Mesenchymal stem cell (in vitro differentiated cells and primary cell): ENCODE data around the gene SLC15A1.

Experiments
- DNase-seq: peaks from one replicate; pipeline ENCODE4 v3.0.0-alpha.2; 2013
- H2AFZ ChIP-seq: one replicate; pipeline ENCODE4 v1.6.1; 2013; ENCODE audit warnings: low read depth, mild to moderate bottlenecking, control low read depth, inconsistent platforms, low read length, moderate library complexity
- H2AK5ac ChIP-seq: 2 replicates; pipeline ENCODE4 v1.6.1; 2013; ENCODE audit warnings: low read length, moderate library complexity, mild to moderate bottlenecking, inconsistent platforms; ENCODE audit not compliant: severe bottlenecking
- H2BK120ac ChIP-seq: one replicate; pipeline ENCODE4 v1.6.1; 2013; ENCODE audit warnings: low read depth, mild to moderate bottlenecking, inconsistent platforms, low read length, moderate library complexity
- H2BK12ac ChIP-seq, 2 experiments: one replicate each; pipeline ENCODE4 v1.6.1; 2013; ENCODE audit warnings: inconsistent platforms in 2 of 2, low read length in 2 of 2, mild to moderate bottlenecking in 2 of 2, moderate library complexity in 2 of 2, control low read depth in 1 of 2
- H2BK15ac ChIP-seq: one replicate; pipeline ENCODE4 v1.6.1; 2013; ENCODE audit warnings: mild to moderate bottlenecking, low read depth, inconsistent platforms; ENCODE audit not compliant: poor library complexity, severe bottlenecking
- H2BK5ac ChIP-seq: 2 replicates; pipeline ENCODE4 v1.6.1; 2013; ENCODE audit warnings: low read depth, mild to moderate bottlenecking, low read length, control low read depth, inconsistent platforms; ENCODE audit not compliant: poor library complexity, severe bottlenecking
- H3K14ac ChIP-seq, 2 experiments: one replicate each; pipeline ENCODE4 v1.6.1; 2013; ENCODE audit warnings: inconsistent platforms in 2 of 2, low read length in 2 of 2, control low read depth in 1 of 2, mild to moderate bottlenecking in 1 of 2, moderate library complexity in 1 of 2
- H3K18ac ChIP-seq, 2 experiments: one replicate each; pipeline ENCODE4 v1.6.1; 2013; ENCODE audit warnings: inconsistent platforms in 2 of 2, low read length in 2 of 2, control low read depth in 1 of 2, low read depth in 1 of 2, mild to moderate bottlenecking in 1 of 2
- H3K23ac ChIP-seq, 2 experiments: one replicate each; pipeline ENCODE4 v1.6.1; 2013; ENCODE audit warnings: inconsistent platforms in 2 of 2, low read length in 2 of 2, mild to moderate bottlenecking in 2 of 2, moderate library complexity in 2 of 2, control low read depth in 1 of 2
- H3K27ac ChIP-seq: 2 replicates; pipeline ENCODE4 v1.5.1; 2013; ENCODE audit warnings: mild to moderate bottlenecking, moderate library complexity, low read length, control low read depth, inconsistent platforms; ENCODE audit not compliant: poor library complexity, severe bottlenecking
- H3K27me3 ChIP-seq, 2 experiments: 2 replicates each; pipeline versions ENCODE4 v1.6.1 to v1.7.0; 2013; ENCODE audit warnings: low read length in 2 of 2, mild to moderate bottlenecking in 2 of 2, moderate library complexity in 2 of 2, control low read depth in 1 of 2, inconsistent platforms in 1 of 2; ENCODE audit not compliant: control insufficient read depth in 1 of 2, insufficient read depth in 1 of 2
- H3K36me3 ChIP-seq, 2 experiments: 2 replicates each; pipeline versions ENCODE4 v1.6.1 to v1.7.0; 2013; ENCODE audit warnings: low read length in 2 of 2, control low read depth in 1 of 2, inconsistent platforms in 1 of 2, low read depth in 1 of 2, mild to moderate bottlenecking in 1 of 2; ENCODE audit not compliant: insufficient read depth in 2 of 2, control insufficient read depth in 1 of 2
- H3K4ac ChIP-seq, 2 experiments: one replicate each; pipeline ENCODE4 v1.6.1; 2013; ENCODE audit warnings: inconsistent platforms in 2 of 2, low read length in 2 of 2, mild to moderate bottlenecking in 2 of 2, moderate library complexity in 2 of 2, control low read depth in 1 of 2, low read depth in 1 of 2
- H3K4me1 ChIP-seq: 2 replicates; pipeline ENCODE4 v1.6.1; 2013; ENCODE audit warnings: low read depth, low read length, control low read depth; ENCODE audit not compliant: control insufficient read depth, insufficient read depth
- H3K4me2 ChIP-seq: 2 replicates; pipeline ENCODE4 v1.6.1; 2013; ENCODE audit warnings: low read length, mild to moderate bottlenecking, inconsistent platforms; ENCODE audit not compliant: poor library complexity, severe bottlenecking
- H3K4me3 ChIP-seq, 2 experiments: 2 replicates each; pipeline versions ENCODE4 v1.5.1 to v1.7.0; 2013; ENCODE audit warnings: low read length in 2 of 2, mild to moderate bottlenecking in 2 of 2, control low read depth in 1 of 2, low read depth in 1 of 2; ENCODE audit not compliant: insufficient read depth in 1 of 2
- H3K79me1 ChIP-seq: replicated peaks from 2 replicates; pipeline ENCODE4 v1.6.1; 2013; ENCODE audit warnings: mild to moderate bottlenecking, control low read depth, low read length, inconsistent platforms; ENCODE audit not compliant: poor library complexity, severe bottlenecking
- H3K9ac ChIP-seq: 2 replicates; pipeline ENCODE4 v1.7.0; 2013; ENCODE audit warnings: mild to moderate bottlenecking, low read length, moderate library complexity
- H3K9me3 ChIP-seq: 2 replicates; pipeline ENCODE4 v1.7.0; 2013; ENCODE audit warnings: mild to moderate bottlenecking, low read length; ENCODE audit not compliant: control insufficient read depth
- H4K8ac ChIP-seq: one replicate; pipeline ENCODE4 v1.6.1; 2013; ENCODE audit warnings: inconsistent platforms, mild to moderate bottlenecking, low read length, moderate library complexity
- H4K91ac ChIP-seq: one replicate; pipeline ENCODE4 v1.6.1; 2013; ENCODE audit warnings: mild to moderate bottlenecking, low read length, inconsistent platforms
- WGBS: methylation state at CpG from one replicate; pipeline ENCODE4 v1.1.7; 2013; ENCODE audit warnings: mixed read lengths; 5-methylcytosine and 5-hydroxymethylcytosine counted together

Gene SLC15A1

DNA sequence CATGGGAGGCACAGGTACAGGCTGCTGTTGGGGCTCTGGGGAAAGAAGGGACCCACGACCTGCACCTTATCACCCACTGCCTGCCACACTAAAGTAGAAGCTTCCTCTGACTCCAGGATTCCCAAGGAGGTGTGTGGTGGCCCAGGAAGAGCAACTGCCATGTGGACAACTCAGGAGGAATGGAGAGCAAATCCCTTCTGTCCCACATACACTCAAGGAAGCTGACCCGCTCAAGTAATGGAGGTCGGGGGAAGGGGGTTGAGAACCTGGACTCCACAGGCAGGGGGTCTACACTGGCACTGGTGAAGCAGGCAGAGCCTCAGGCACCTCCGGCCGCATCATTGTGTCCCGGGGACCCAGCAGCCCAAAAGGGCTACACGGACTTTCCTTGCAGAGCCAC lies 29.4 kb upstream of the SLC15A1 start:
- Histone ChIP-seq H3K36me3 (no peaks in the 10 kb centered on the region), H4K91ac (no peak overlapping the region), H3K27ac (no peak overlapping the region), H3K4ac (no peak overlapping the region), H3K27me3 (peaks cover under 1 to 63% of the 10 kb centered on the region in 2 experiments), H3K23ac (no peak overlapping the region), H4K8ac (no peak overlapping the region), H3K4me3 (no peak overlapping the region), H3K14ac (no peak overlapping the region), H3K9ac (no peak overlapping the region), H3K9me3 (no peaks in the 10 kb centered on the region), H2BK15ac (no peak overlapping the region), H3K4me2 (no peak overlapping the region), H3K4me1 (no peaks in the 10 kb centered on the region), H2BK5ac (no peak overlapping the region), H3K79me1 (no peaks in the 10 kb centered on the region), H2BK12ac (no peak overlapping the region), H2BK120ac (no peak overlapping the region), H2AK5ac (no peak overlapping the region), H2AFZ (no peak overlapping the region), H3K18ac (no peak overlapping the region)
- 97% methylated on average over 5 of the region's 7 CpGs for WGBS
- DNase-seq = no peak

DNA sequence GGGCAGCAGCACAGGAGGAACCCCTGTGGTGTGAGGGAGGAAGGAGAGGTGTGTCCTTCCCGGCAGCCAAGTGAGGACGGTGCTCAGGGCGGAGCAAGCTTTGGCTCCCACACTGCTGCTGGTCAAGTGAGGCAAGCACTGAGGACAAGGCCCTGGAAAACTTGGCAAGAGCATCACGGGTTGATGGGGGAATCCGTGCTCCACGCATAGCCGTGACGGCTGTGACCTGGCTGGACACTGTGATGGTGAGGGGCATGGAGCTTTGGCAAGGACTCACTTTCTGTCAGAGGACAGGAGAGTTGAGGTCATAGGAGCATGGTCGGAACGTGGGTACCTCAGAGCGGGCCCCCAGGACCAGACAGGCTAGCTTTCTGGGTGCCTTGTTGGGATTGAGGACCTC lies 29.0 kb upstream of the SLC15A1 start:
- no peak overlapping the region for H2AFZ ChIP-seq
- H3K9me3 ChIP-seq = no peaks in the 10 kb centered on the region
- H3K4ac ChIP-seq = no peak overlapping the region
- no peak overlapping the region for H2BK120ac ChIP-seq
- no peak overlapping the region for H3K4me2 ChIP-seq
- no peak for DNase-seq
- H3K9ac ChIP-seq = no peak overlapping the region
- no peak overlapping the region for H4K91ac ChIP-seq
- H3K4me1 ChIP-seq = no peaks in the 10 kb centered on the region
- 82% methylated on average over 11 of the region's 11 CpGs for WGBS
- H3K27me3 ChIP-seq = peaks cover 0 to 59% of the 10 kb centered on the region in 2 experiments
- no peak overlapping the region for H2BK12ac ChIP-seq
- no peak overlapping the region for H3K14ac ChIP-seq
- H3K36me3 ChIP-seq = no peaks in the 10 kb centered on the region
- H3K4me3 ChIP-seq = no peak overlapping the region
- no peak overlapping the region for H3K23ac ChIP-seq
- no peak overlapping the region for H4K8ac ChIP-seq
- no peak overlapping the region for H3K18ac ChIP-seq
- no peak overlapping the region for H2BK5ac ChIP-seq
- no peak overlapping the region for H3K27ac ChIP-seq
- no peak overlapping the region for H2AK5ac ChIP-seq
- no peaks in the 10 kb centered on the region for H3K79me1 ChIP-seq
- no peak overlapping the region for H2BK15ac ChIP-seq

DNA sequence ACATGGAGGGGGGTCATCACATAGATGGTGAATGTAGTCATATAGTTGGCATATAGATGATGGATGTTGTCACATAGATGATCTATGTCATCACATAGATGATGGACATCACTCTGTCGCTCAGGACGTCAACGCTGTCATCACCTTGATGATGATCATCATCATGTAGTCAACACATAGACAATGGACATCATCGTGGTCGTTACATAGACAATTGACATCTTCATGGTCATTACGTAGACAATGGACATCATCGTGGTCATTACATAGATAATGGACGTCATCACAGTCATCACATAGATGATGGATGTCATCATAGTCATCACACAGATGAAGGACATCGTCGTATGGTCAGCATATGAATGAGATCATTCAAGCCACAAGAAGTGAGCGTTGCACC lies 28.6 kb upstream of the SLC15A1 start:
- H3K23ac ChIP-seq = no peak overlapping the region
- H2BK15ac ChIP-seq = no peak overlapping the region
- H3K14ac ChIP-seq = no peak overlapping the region
- no peak overlapping the region for H3K4me3 ChIP-seq
- H3K27ac ChIP-seq = no peak overlapping the region
- no peak for DNase-seq
- H3K27me3 ChIP-seq = peaks cover 0 to 54% of the 10 kb centered on the region in 2 experiments
- no peak overlapping the region for H2AK5ac ChIP-seq
- H3K36me3 ChIP-seq = no peaks in the 10 kb centered on the region
- no peak overlapping the region for H3K9ac ChIP-seq
- no peak overlapping the region for H4K8ac ChIP-seq
- H3K18ac ChIP-seq = no peak overlapping the region
- H3K79me1 ChIP-seq = no peaks in the 10 kb centered on the region
- no peak overlapping the region for H2AFZ ChIP-seq
- H2BK120ac ChIP-seq = no peak overlapping the region
- no peak overlapping the region for H3K4me2 ChIP-seq
- no peak overlapping the region for H4K91ac ChIP-seq
- H3K4me1 ChIP-seq = peaks cover 3% of the 10 kb centered on the region
- WGBS = 73% methylated on average over 11 of the region's 11 CpGs
- no peak overlapping the region for H3K4ac ChIP-seq
- no peaks in the 10 kb centered on the region for H3K9me3 ChIP-seq
- no peak overlapping the region for H2BK5ac ChIP-seq
- H2BK12ac ChIP-seq = no peak overlapping the region

DNA sequence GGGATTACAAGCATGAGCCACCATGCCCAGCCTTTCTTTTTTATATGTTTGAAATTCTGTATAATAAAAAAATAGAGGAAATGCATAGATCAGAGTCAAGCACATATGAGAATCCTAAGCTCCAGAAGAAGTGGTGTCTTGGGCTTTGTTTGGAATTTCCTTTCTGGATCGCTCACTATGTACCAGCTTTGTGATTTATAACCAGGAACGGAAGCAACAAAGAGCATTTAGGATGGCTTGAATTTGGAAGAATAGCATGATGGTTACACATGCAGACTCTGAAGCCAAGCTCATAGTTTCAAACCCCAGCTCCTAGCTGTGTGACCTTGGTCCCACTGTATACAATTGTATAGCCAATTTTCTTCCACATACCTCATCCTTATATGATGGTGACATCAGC lies 28.0 kb upstream of the SLC15A1 start:
- peaks cover 0 to under 1% of the 10 kb centered on the region in 2 experiments for H3K36me3 ChIP-seq
- no peak overlapping the region for H3K14ac ChIP-seq
- WGBS = 45% methylated on average over 2 of the region's 2 CpGs
- no peak for DNase-seq
- no peak overlapping the region for H2AFZ ChIP-seq
- no peak overlapping the region for H2BK120ac ChIP-seq
- H4K91ac ChIP-seq = no peak overlapping the region
- H3K9me3 ChIP-seq = no peaks in the 10 kb centered on the region
- H3K9ac ChIP-seq = no peak overlapping the region
- H3K4me3 ChIP-seq = no peak overlapping the region
- peaks cover 7% of the 10 kb centered on the region for H3K4me1 ChIP-seq
- no peak overlapping the region for H3K4ac ChIP-seq
- no peak overlapping the region for H4K8ac ChIP-seq
- no peaks in the 10 kb centered on the region for H3K79me1 ChIP-seq
- H2BK5ac ChIP-seq = no peak overlapping the region
- H3K27ac ChIP-seq = no peak overlapping the region
- H3K23ac ChIP-seq = no peak overlapping the region
- no peak overlapping the region for H2BK12ac ChIP-seq
- no peak overlapping the region for H2AK5ac ChIP-seq
- no peak overlapping the region for H2BK15ac ChIP-seq
- H3K4me2 ChIP-seq = no peak overlapping the region
- H3K18ac ChIP-seq = no peak overlapping the region
- H3K27me3 ChIP-seq = peaks cover 0 to 48% of the 10 kb centered on the region in 2 experiments
